ENCODE results near the gene EIF6.

Gene EIF6

DNA sequence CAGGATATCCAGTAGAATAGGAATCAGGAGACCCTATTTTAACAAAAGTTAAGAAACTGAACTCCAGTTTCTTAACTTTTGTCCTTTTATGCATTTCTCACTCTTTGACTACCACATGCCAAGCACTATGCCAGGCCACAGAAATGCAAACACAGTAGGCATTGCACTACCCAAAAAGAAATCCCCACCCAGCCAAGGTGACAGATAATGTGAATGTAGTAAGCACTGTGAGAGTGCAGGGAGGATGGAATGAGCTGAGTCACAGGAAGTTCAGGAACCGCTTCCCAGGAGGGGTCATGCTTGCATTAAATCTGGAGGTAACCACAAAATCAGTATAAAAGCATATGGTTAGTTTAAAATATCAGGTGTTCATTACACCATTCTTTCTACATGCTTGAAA lies 27.7 kb upstream of the EIF6 start:
- no peak for DNase-seq

DNA sequence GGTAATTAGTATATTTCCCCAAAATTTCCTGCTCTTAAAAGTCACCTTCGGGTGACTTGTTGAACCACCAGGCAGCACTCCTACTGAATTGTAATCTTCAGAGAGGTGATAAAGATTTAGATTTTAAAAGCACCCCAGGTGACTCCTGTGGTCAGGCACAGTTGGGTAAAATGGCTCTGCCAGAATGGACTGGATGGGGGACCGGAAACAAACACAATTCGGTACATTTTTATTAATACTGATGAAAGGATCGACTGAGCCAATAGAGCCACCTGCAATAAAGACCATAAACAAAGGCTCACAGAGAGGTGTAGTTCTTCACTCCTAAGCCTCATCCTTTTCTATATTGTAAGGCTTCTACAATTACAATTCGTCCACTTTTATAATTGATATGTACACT lies 27.2 kb upstream of the EIF6 start:
- no peak for DNase-seq

DNA sequence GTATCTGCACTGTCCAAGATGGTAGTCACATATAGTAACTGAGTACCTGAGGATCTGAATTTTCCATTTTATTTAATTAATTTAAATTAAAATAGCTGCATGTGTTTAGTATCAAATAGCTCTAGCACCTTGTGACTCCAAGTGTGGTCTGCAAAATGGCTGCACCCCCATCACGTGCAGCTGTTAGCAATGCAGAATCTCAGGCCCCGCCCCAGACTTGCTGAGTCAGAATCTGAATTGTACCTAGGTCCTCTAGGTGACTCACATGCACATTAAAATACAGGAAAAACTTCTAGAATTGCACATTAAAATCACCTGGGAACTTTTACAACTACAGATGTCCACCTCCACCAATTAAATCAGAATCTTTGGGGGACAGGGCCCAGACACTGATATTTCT lies 26.8 kb upstream of the EIF6 start:
- no peak for DNase-seq

DNA sequence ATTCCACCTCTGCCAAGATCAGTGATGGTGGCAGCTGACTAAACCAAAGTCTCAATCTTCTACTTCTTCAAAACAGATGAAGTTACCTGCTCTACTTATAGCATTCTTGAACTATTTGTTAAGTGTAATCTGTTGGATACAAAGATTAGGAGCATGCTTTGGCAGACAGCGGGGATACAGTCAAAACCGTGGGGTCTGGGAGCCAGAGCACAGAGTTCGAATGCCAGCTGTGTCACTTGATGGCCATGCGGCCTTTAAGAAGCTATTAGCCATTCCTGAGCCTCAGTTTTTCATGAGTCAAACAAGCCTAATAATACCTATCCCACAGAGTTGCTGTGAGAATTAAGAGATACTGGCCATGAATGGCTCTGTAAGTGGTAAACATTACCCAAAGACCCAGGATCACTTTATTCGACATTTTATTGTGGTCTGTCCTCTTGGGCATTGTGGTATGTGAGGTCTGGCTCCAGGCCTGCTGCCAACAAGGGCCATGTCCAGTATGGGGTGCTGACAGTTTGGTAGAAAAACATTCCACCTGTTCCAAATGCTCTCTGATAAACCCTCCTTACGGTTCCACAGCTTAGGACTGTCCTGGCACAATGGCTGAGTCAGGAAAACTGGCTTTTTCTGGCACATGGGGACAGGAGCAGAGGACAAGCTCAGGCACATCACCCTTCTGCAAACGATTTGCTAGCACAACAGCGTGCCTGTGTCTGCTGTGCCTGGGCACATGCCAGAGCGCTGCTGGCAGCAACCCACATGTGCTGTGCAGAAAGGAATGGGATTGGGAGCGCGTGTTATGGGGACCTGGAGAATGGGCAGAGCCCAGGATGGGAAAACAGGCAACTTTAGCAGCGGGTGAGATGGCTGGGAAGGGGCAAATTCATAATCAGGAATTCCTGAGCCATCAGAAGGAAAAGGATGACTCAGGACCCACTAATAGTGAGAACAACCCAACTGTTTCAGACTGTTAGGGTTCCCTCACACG lies 23.4 kb upstream of the EIF6 start:
- no peak for DNase-seq

DNA sequence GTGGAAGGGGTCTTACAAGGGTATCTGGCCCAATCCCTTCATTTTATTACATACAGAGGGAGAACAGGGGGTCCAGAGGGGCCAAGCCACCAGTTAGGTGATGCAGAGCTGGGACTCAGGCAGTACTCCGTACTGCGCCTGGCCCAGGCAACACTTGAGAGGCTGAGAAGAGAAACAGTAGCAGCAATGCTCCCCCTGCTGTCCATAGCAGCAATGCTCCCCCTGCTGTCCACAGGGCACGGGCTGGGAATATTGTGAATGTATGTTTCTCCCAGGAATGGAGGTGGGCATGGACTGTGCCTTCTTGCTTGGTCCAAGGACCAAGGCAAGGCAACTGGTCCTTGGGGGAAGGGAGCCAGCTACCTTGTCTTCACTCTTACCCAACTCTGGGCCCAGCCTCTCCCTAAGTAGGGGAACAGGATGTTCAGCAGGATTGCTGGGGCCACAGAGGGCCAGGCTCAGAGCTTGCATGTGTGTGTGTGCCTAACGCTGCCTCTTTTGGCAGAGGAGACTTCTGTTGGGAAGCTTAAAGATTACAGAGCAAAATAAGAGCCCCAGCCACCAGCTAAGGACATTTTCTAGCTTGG lies 22.5 kb upstream of the EIF6 start:
- peak; percentile 43 to 62 for DNase-seq

DNA sequence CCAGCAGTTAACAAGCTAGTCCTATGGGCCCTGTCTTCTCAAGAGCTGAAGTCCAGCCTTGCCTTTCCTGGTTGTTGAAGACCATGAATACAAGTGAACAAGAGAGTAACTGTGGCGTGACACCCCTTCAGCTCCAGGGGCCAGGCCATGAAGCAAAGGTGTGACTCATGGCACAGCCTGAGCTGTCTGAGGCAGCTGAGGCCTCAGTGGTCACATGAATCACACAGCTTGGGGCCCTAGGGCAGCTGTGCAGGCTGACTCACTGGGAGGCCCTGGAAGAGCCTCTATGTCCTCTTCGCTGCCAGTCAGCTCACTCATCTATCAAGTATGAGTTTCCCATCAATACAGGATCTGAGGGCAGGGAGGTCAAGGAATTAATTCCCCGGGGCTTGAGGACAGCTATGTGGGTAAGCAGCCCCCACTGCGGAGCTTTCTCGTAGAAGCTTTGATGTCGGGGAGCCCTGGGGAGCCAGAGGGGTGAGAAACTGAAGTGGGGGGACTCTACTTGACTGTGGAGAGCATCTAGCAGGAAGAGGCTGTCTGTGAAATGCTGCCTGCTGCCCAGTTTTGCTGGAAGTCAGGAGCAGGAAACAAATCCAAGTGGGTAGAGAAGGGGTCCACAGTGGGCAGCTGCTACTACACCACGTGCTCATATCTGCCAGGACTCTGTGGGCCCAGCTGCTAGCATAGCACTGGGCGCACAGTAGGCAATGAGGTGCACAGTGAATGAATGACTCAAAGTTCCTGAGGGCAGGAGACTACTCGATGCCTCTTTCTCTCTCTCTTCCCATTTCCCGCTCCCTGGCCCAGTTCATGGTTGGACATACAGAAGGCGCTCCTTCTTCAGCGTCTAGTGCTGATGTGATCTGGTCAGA lies 21.3 kb upstream of the EIF6 start:
- peak; percentile 64 to 92 for DNase-seq

DNA sequence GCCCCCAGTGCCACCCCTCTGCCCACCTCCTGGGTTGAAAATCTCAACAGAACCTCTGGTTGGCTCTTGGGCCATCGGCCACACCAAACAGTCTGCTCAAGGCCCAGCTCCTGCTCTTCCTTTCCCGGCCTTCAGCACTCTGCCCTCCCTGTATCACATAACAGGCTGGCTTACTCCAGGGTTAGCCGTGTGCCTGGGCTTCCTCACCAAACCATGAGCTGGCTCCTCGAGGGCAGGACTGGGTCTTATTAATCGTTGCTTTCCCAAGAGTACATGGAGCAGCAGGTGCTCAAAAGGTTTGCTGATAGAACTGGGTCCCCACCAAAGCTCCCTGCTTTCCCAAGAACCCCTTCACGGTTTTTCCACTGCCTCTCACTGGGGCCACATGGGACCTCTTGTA lies 20.4 kb upstream of the EIF6 start:
- DNase-seq: no peak

DNA sequence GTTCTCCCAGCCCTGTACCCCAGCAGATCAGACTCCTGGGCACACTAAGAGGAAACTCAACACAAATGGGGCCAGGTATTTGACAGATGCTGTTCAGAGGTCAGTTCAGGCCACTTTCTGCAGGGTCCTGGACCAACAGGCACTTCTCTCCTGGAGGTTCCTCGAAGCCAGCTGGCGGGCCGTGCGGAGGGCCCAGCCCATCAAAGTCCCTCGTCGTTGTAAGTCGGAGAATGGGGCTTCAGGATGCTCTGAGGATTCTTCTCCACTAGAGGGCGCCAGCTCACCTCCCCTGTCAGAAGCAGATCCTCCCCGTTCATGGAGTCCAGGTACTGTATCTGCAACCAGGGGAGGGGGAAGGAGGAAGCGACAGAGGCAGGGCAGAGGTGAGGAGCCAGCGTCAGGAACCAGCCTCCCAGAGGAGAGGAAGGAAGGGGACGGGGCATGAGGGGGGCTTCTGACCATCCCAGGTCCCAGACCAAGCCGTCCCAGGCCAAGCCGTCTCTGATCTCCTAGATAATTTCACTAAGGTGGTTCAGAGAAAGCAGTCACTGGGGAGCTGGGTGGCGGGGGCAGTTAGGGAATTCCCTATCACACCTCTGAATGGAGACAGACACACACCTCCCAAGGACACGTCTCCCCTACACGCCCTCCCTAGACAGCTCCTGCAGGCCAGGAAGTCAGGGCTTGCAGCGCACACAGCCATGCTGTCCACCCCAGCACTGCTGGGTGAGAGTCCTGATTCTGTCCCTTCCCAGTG lies 19.3 kb upstream of the EIF6 start:
- peak; percentile 83 to 86 for DNase-seq

DNA sequence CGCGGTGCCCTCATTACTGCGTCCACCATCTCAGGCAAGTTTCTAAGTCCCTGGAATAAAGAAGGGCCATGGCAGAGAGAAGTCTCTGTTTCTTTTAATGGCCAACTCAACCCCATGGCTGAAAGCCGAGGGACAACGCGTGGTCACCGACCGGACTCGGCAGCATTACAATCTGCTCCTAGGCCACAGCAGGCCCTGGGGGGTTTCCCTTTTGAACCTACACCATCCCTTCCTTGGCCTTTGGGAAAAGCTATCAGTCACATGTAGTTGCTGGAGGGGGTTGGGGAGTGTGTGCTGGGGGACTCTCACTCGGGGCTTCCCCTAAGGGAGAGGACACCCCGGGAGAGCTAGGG lies 18.8 kb upstream of the EIF6 start:
- no peak for DNase-seq

DNA sequence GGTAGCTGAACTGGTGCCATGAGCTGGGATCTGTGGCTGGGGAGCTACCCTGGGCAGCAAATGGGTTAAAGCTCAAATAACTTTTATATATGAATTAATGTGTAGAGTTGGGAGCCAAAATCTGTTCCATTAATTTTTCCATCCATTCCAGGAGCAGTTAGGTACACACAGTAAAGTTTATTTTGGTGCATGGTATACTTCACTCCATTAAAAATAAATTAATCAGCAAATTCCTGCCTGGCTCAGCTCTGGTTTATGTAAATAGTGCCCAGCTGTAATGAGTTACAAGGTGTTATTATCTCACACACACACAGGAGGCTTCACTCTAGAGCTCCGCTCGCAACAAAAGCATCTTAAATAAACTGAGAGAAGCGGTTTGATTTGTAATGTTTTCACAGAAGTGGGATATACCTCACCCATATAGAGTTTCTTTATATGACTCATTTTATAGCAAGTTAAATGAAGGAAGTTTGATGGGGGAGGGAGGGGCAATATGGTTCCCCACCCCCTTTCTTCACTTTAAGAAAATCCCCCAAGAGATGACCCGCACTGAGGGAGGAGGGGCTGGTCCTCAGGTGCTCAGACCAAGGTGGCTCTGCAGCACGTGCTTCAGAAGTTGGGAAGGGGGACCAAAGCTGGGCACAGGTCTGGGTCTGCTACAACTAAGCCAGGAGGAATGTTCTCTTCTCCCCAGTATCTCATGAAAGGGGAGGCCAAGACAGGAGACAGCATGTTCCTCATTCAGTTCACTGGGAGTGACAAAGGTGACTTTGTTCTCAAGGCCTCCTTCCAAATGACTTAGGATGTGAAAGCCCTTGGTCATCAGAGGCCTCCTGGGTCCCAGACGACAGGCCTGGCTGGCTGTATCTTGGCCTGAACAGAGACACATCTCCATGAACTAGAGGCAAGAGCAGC lies 18.1 kb upstream of the EIF6 start:
- DNase-seq: no peak

DNA sequence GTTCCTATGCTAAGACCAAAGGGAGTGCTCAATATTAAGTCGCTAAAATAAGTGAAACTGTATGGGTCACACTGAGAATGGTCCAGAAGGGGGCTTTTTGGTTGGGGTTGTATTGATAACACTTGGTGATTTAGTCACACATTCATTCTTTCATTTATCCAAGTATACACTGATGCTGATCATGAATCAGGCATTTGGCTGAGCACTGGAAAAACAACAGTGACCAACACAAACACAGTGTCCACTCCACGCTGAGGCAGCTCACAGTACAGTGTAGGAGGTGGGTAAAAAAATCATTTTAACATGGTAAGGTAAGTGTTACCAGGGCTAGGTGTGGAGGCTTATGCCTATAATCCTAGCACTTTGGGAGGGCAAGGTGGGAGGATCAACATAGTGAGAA lies 16.9 kb upstream of the EIF6 start:
- no peak for DNase-seq

DNA sequence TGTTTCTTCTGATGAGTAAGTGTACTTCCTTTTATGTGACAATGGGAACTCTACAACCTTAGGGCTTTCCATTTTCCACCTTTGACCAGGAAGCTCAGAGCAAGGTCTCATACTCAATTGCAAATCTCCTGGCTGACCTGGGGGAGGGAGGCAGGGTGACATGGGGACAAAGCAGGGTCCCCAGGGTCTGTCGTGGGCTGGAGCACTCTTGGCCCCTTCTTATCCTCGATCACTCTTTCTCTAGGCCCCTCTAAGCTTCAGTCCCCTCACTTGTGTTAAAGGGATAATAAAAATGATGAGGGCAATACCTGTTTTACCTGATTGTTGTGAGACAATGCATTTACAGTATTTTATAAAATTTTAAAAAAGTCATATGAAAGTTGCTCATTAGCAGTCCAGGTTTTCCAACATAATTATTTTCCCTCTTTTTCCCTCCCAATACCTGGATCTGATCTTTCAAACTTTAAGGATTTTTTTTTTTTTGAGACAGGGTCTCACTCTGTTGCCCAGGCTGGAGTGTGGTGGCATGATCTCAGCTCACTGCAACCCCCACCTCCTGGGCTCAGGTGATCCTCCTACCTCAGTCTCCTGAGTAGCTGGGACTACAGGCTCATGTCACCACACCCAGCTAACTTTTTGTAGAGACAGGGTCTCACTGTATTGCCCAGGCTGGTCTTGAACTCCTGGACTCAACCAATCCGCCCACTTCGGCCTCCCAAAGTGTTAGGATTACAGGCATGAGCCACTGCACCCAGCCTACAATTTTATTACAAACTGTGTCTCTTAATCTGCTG lies 16.1 kb upstream of the EIF6 start:
- DNase-seq: no peak

DNA sequence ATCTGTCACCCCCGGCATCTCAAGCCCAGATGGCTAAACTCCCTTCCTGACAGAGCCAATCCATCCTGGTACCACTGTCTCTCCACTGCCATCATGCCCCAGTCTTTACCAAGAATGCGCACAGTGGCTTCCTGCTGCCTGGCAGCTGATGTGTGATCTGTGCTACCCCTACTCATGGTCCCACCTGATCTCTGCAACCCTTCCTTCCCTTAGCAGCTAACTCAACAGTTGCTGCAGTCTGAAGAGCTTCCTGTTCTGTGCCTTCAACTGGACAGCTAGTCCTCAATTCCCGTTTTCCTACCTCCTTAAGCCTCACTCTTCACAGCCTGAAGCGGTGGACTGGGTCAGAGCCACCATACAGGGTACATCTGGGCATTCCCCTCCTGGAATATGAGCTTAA lies 15.2 kb upstream of the EIF6 start:
- DNase-seq: peak in 1 of 2 donors; percentile 38

DNA sequence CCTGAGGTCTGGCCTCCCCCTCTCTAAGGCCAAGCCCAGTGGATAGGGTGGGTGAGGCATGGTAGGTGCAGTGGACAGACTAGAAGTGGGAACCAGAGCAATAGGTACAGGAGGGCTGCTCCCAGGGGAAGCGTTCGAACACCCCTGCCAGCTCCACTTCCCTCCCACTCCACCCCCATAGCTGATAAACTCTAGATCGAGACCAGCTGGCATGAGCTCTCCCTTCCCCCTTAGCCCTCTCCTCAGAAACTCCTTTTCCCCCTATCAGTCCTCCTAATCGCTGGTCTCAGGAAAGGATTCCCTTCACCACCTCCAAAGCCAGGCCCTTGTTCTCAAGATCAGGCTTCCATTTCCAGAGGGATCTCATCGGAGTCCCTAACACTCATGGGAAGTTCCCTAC lies 13.7 kb upstream of the EIF6 start:
- DNase-seq: no peak

DNA sequence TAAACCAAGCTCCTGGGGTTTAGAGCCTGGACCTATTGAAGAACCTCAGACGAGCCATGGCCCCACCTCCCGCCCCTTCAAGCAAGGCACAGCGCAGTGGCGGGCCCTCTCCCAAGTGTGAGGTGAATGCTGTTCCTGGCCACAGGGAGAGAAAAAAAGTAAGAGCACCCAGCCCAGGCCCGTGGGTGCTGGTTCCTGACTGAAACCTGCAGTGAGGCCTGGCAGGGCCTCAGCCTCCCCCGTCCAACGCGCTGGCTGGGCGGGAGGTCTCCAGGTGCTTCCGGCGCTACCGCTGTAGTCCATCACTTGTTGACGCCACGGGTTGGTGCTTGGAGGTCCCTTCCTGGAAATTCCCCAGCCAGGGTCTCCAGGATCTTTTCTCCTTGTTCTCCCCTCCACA lies 13.2 kb upstream of the EIF6 start:
- DNase-seq: no peak

DNA sequence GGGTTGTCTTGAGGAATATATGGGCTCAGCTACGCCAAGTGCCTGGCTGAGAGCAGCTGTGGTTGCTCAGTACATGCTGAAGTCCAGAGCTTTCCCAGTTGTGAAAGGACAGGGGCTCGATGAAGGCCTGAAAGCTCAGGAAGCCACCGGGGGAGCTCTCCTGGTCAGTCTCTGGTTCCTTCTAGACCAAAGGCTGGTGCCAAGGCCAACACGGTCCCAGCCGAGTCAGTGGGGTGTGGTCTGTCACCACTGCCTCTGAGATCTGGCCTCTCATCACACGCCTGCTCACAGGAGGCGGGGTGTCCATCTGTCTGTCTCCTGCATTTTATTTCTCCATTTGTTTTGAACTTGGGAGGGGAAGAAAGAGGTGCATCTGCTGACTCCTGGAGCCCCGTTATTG lies 12.6 kb upstream of the EIF6 start:
- peak; percentile 10 to 14 for DNase-seq

DNA sequence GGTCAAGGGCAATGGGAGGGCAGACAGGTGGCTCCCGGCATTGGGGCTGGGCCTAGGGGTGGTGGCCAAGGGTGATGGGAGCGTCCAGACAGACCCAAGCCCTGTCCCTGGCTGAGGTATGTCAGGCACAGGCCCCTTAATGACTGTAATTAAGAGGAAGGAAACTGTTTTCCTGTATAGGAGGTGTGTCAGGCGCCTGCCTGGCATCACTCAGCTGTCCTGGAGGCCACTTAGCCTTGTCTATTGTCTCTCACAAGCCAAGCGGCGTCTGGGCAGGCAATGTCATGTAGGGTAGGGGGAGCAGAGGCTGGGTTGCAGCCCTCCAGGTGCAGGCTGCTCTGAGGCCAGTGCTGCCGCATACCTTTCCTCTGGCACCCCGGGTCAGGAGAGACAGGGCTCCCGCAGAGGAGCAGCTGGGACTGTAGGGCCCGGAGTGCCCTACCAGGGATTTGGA lies 11.6 kb upstream of the EIF6 start:
- DNase-seq: no peak

DNA sequence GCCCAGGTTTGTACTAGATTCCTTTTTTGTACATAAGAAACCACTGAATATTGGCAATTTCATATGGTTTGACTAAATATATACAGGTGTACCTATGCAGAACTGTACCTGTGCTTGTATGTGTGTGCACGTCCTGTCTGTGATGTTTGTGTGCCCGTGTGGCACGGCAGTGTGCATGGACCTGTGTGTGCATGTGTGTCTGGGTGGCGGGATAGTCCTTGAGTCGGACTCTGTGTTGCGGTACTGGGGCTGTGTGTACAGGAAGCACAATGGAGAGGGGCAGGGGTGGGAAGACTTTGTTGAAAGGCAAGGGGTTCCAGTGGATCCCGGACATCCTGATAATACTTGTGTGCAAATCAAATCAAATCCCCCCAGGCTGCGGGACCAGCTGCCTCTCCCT lies 11.1 kb upstream of the EIF6 start:
- no peak for DNase-seq

DNA sequence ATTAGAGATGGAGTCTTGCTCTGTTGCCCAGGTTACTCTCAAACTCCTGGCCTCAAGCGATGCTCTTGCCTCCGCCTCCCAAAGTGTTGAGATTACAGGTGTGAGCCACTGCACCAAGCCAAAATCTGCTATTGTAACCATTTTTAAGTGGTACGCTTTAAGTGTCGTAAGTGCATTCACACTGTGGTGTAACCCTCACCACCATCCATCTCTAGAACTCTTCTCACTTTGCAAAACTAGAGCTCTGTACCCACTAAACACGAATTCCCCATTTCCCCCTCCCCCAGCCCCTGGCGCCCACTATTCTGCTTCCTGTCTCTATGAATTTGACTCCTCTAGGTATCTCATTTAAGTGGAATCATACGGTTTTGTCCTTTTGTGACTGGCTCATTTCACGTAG lies 10.5 kb upstream of the EIF6 start:
- DNase-seq: no peak

DNA sequence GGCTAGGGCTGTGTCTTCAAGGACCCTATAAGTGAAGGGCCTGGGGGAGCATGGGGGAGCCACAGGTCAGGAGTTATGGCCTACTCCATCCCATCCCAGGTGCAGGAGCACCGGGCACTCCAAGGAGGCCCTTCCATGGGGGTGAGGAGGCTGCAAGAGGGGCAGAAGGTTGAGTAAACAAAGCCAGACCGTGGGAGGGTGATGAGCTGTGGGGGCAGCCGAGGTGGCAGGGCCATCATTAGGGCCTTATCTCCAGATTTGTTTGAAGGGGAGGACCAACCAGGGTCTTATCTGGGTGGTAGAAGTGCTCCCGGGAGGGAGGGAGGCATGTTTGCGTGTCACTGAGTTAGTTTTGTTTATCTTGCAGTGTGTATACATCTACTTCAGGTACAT lies 9.7 kb upstream of the EIF6 start:
- no peak for DNase-seq
